Type B pancreatic cell (in vitro differentiated cells): Measurements from ENCODE around the gene MTMR12. TPM values are rescaled to one million over a fixed set of nuclear protein-coding genes. Genes with fewer than 3 reads are reported as not detected.

Experiments
- DNase-seq: peaks from one replicate; pipeline ENCODE4 v3.0.0; 2021; ENCODE audit warnings: mixed read lengths; ENCODE audit not compliant: unreplicated experiment; ENCODE audit errors: extremely low spot score
- H3K27ac Mint-ChIP-seq: 2 replicates; pipeline ENCODE4 v1.8.0; 2021; ENCODE audit warnings: mild to moderate bottlenecking, mixed read lengths
- H3K27me3 Mint-ChIP-seq: 2 replicates; pipeline ENCODE4 v1.8.0; 2021; ENCODE audit warnings: mixed read lengths
- H3K36me3 Mint-ChIP-seq: 2 replicates; pipeline ENCODE4 v1.8.0; 2021; ENCODE audit warnings: mixed read lengths
- H3K4me1 Mint-ChIP-seq: one replicate; pipeline ENCODE4 v1.8.0; 2021; ENCODE audit warnings: mixed read lengths; ENCODE audit not compliant: unreplicated experiment
- H3K4me3 Mint-ChIP-seq: 2 replicates; pipeline ENCODE4 v1.8.0; 2021; ENCODE audit warnings: mild to moderate bottlenecking, mixed read lengths
- H3K9me3 Mint-ChIP-seq: 2 replicates; pipeline ENCODE4 v1.8.0; 2021; ENCODE audit warnings: mixed read lengths
- CTCF ChIP-seq: fragments of 200-600 bp; sonication (generic); conservative IDR thresholded peaks from 2 replicates; pipeline ENCODE4 v1.5.0; 2021; ENCODE audit warnings: antibody characterized with exemption, mild to moderate bottlenecking
- total RNA-seq: library from RNA; stranded (reverse); gene quantifications from 2 replicates; pipeline ENCODE4 v1.2.1, GENCODE V29; 2021; ENCODE audit warnings: low replicate concordance

The MTMR12 gene
- total RNA-seq, 1 donor from 2014 or later, result 23.5 TPM

- TF ChIP-seq CTCF, result no peak
- Mint-ChIP-seq H3K27ac (peak overlapping the region; percentile 83), H3K9me3 (no peaks in the 10 kb centered on the region), H3K4me1 (peaks cover 40% of the 10 kb centered on the region), H3K4me3 (peak overlapping the region; percentile 48), H3K36me3 (peaks cover 33% of the 10 kb centered on the region), H3K27me3 (no peaks in the 10 kb centered on the region)
- no peak for DNase-seq
These were observed 36.4 kb downstream of the MTMR12 start for GRCh38 chr5:32276173-32276853.

GRCh38 chr5:32275396-32275741 is 37.4 kb downstream of the MTMR12 start:
- no peak overlapping the region for H3K4me3 Mint-ChIP-seq
- H3K9me3 Mint-ChIP-seq, result no peaks in the 10 kb centered on the region
- no peak for TF ChIP-seq CTCF
- peaks cover 36% of the 10 kb centered on the region for H3K36me3 Mint-ChIP-seq
- no peak overlapping the region for H3K27ac Mint-ChIP-seq
- H3K27me3 Mint-ChIP-seq, result no peaks in the 10 kb centered on the region
- peaks cover 40% of the 10 kb centered on the region for H3K4me1 Mint-ChIP-seq
- DNase-seq, result no peak

GRCh38 chr5:32274548-32275395 is 38.0 kb downstream of the MTMR12 start:
- Mint-ChIP-seq H3K9me3 (no peaks in the 10 kb centered on the region), H3K27ac (no peak overlapping the region), H3K27me3 (no peaks in the 10 kb centered on the region), H3K4me3 (peak overlapping the region; percentile 57), H3K36me3 (peaks cover 39% of the 10 kb centered on the region), H3K4me1 (peaks cover 40% of the 10 kb centered on the region)
- no peak for TF ChIP-seq CTCF
- no peak for DNase-seq

- Mint-ChIP-seq H3K4me3 (no peak overlapping the region), H3K4me1 (peaks cover 40% of the 10 kb centered on the region), H3K27me3 (no peaks in the 10 kb centered on the region), H3K36me3 (peaks cover 40% of the 10 kb centered on the region), H3K27ac (no peak overlapping the region), H3K9me3 (no peaks in the 10 kb centered on the region)
- no peak for DNase-seq
- no peak for TF ChIP-seq CTCF
These were observed 38.9 kb downstream of the MTMR12 start for GRCh38 chr5:32273821-32274220.

GRCh38 chr5:32272746-32273145 is 40.0 kb downstream of the MTMR12 start:
- H3K27ac Mint-ChIP-seq, result peak overlapping the region; percentile 47
- peaks cover 41% of the 10 kb centered on the region for H3K36me3 Mint-ChIP-seq
- H3K4me1 Mint-ChIP-seq, result peaks cover 33% of the 10 kb centered on the region

More at GRCh38 chr5:32272746-32273145, 40.0 kb downstream of the MTMR12 start:
- Mint-ChIP-seq H3K4me3 (no peak overlapping the region), H3K27me3 (no peaks in the 10 kb centered on the region), H3K9me3 (no peaks in the 10 kb centered on the region)
- DNase-seq, result no peak
- TF ChIP-seq CTCF, result no peak
